Gastrocnemius medialis (tissue), 4 donors: ENCODE results near the gene STX8. TPM values are rescaled to one million over a fixed set of nuclear protein-coding genes. Genes with fewer than 3 reads are reported as not detected.

Experiments used
- ATAC-seq, 2 donors: fragments of 150-250 bp; one replicate each; pipeline ENCODE4 v1.9.1; 2016
- DNase-seq, 2 donors: peaks; one replicate each; pipeline ENCODE4 v3.0.0-alpha.2; 2019
- H3K27ac ChIP-seq, 4 donors: fragments of 200-600 bp; sonication (generic); 1 replicate in 1 of 4; 2 replicates in 3 of 4; pipeline ENCODE4 v1.5.1; 2016 to 2018; ENCODE audit warnings: mild to moderate bottlenecking in 2 of 4, moderate library complexity in 1 of 4
- H3K27me3 ChIP-seq, 3 donors: fragments of 200-600 bp; sonication (generic) in 2 of 3; 1 replicate in 1 of 3; 2 replicates in 2 of 3; pipeline versions ENCODE4 v1.5.1 to v1.6.0; 2016 to 2019; ENCODE audit warnings: mild to moderate bottlenecking in 1 of 3, moderate library complexity in 1 of 3
- H3K36me3 ChIP-seq, 2 donors: fragments of 200-600 bp; sonication (generic) in 1 of 2; one replicate each; pipeline ENCODE4 v1.5.1; 2017 to 2018
- H3K4me1 ChIP-seq, 2 donors: fragments of 200-600 bp; sonication (generic) in 1 of 2; one replicate each; pipeline ENCODE4 v1.5.1; 2016 to 2017; ENCODE audit warnings: mild to moderate bottlenecking in 2 of 2
- H3K4me3 ChIP-seq, 4 donors: fragments of 200-600 bp; sonication (generic) in 3 of 4; 1 replicate in 1 of 4; 2 replicates in 3 of 4; pipeline ENCODE4 v1.5.1; 2016 to 2019; ENCODE audit warnings: mild to moderate bottlenecking in 2 of 4
- H3K9me3 ChIP-seq, 3 donors: fragments of 200-600 bp; sonication (generic) in 2 of 3; 1 replicate in 1 of 3; 2 replicates in 2 of 3; pipeline ENCODE4 v1.5.1; 2016 to 2019
- CTCF ChIP-seq, 5 experiments: fragments of 450-650 bp in 3 of 5; fragments of 200-600 bp in 2 of 5; sonication (generic) in 2 of 5; IDR thresholded peaks in 4 of 5; conservative IDR thresholded peaks in 1 of 5; 1 replicate in 4 of 5; 2 replicates in 1 of 5; pipeline ENCODE4 v1.5.1; 2016 to 2019; ENCODE audit warnings: antibody characterized with exemption in 5 of 5, mild to moderate bottlenecking in 3 of 5, moderate library complexity in 3 of 5
- POLR2A ChIP-seq, 2 donors: fragments of 450-650 bp; IDR thresholded peaks; one replicate each; pipeline ENCODE4 v1.6.1; 2017; ENCODE audit warnings: antibody characterized with exemption in 2 of 2, mild to moderate bottlenecking in 2 of 2, moderate library complexity in 2 of 2
- in situ Hi-C, 4 donors: fragments of 200-750 bp; cut with MboI; loops; one replicate each; pipeline versions ENCODE4 v1.15.0 to v1.8.0; 2017; ENCODE audit warnings: low sequenced_read_pairs in 4 of 4
- intact Hi-C: fragments of 100-400 bp; cut with DNase I; formaldehyde crosslinking; loops from one replicate; pipeline ENCODE4 v1.15.1; 2023; ENCODE audit warnings: low total_unique reads
- total RNA-seq, 4 donors: library from RNA; depleted of rRNA; stranded (reverse); fragments of >200 nt; gene quantifications; one replicate each; pipeline versions ENCODE4 v1.1.0 to v1.2.3, GENCODE V29; 2016

STX8 gene
- total RNA-seq, 4 donors from 2014 or later: 39.1 to 67.7 (median 58.2) TPM

- Histone ChIP-seq H3K27ac (no peak overlapping the region), H3K27me3 (no peaks in the 10 kb centered on the region), H3K36me3 (no peaks in the 10 kb centered on the region), H3K4me1 (peaks cover 10 to 11% of the 10 kb centered on the region in 2 donors), H3K4me3 (no peak overlapping the region), H3K9me3 (no peaks in the 10 kb centered on the region)
- intact Hi-C loops: no loop called here
- ATAC-seq: peak in 1 of 2 donors; percentile 61
- in situ Hi-C loops: no loop called here
- TF ChIP-seq CTCF (IDR thresholded peaks at IDR 0.05 in 4 of 5, conservative IDR thresholded peaks at IDR 0.05 in 1 of 5) (no peak), POLR2A (IDR thresholded peaks at IDR 0.05) (no peak)
- DNase-seq: no peak
Observed at GRCh38 chr17:9255833-9256232, 319.8 kb downstream of the STX8 start.

- H3K9me3 ChIP-seq: no peaks in the 10 kb centered on the region
- in situ Hi-C loops: no loop called here
- H3K27ac ChIP-seq: no peak overlapping the region
- TF ChIP-seq POLR2A (IDR thresholded peaks at IDR 0.05) (no peak), CTCF (IDR thresholded peaks at IDR 0.05 in 4 of 5, conservative IDR thresholded peaks at IDR 0.05 in 1 of 5) (no peak)
- H3K4me3 ChIP-seq: no peak overlapping the region
- peaks cover 9 to 10% of the 10 kb centered on the region in 2 donors for H3K4me1 ChIP-seq
- ATAC-seq (no peak), DNase-seq (no peak)
- intact Hi-C loops: no loop called here
- H3K27me3 ChIP-seq: no peaks in the 10 kb centered on the region
- H3K36me3 ChIP-seq: no peaks in the 10 kb centered on the region
Observed at GRCh38 chr17:9254841-9255240, 320.8 kb downstream of the STX8 start.

GRCh38 chr17:9253308-9253707, 322.3 kb downstream of the STX8 start:
- H3K4me3 ChIP-seq: no peak overlapping the region
- in situ Hi-C loops (no loop called here), intact Hi-C loops (no loop called here)
- no peak for TF ChIP-seq POLR2A (IDR thresholded peaks at IDR 0.05)
- no peak for TF ChIP-seq CTCF (IDR thresholded peaks at IDR 0.05 in 4 of 5, conservative IDR thresholded peaks at IDR 0.05 in 1 of 5)
- no peaks in the 10 kb centered on the region for H3K36me3 ChIP-seq
- H3K27me3 ChIP-seq: no peaks in the 10 kb centered on the region
- ATAC-seq (no peak), DNase-seq (no peak)
- peaks cover 0 to 5% of the 10 kb centered on the region in 2 donors for H3K4me1 ChIP-seq
- H3K9me3 ChIP-seq: no peaks in the 10 kb centered on the region
- H3K27ac ChIP-seq: no peak overlapping the region

- intact Hi-C loops: no loop called here
- Histone ChIP-seq H3K4me3 (no peak overlapping the region), H3K9me3 (no peaks in the 10 kb centered on the region), H3K4me1 (no peaks in the 10 kb centered on the region), H3K27me3 (no peaks in the 10 kb centered on the region), H3K36me3 (no peaks in the 10 kb centered on the region), H3K27ac (no peak overlapping the region)
- TF ChIP-seq CTCF (IDR thresholded peaks at IDR 0.05 in 4 of 5, conservative IDR thresholded peaks at IDR 0.05 in 1 of 5) (no peak), POLR2A (IDR thresholded peaks at IDR 0.05) (no peak)
- in situ Hi-C loops: no loop called here
- no peak for DNase-seq
- no peak for ATAC-seq
Observed at GRCh38 chr17:9251273-9251672, 324.3 kb downstream of the STX8 start.

- intact Hi-C loops: no loop called here
- Histone ChIP-seq H3K4me1 (no peaks in the 10 kb centered on the region), H3K27me3 (no peaks in the 10 kb centered on the region), H3K9me3 (no peaks in the 10 kb centered on the region), H3K4me3 (no peak overlapping the region), H3K27ac (no peak overlapping the region), H3K36me3 (no peaks in the 10 kb centered on the region)
- DNase-seq (no peak), ATAC-seq (no peak)
- TF ChIP-seq CTCF (IDR thresholded peaks at IDR 0.05 in 4 of 5, conservative IDR thresholded peaks at IDR 0.05 in 1 of 5): no peak
- TF ChIP-seq POLR2A (IDR thresholded peaks at IDR 0.05): no peak
- in situ Hi-C loops: no loop called here
Observed at GRCh38 chr17:9249245-9249953, 326.2 kb downstream of the STX8 start.
